ENCODE results near the gene RPS14.

RPS14 gene
- 660 to 827 reads per million in 2 donors for total RNA-seq

GRCh38 chr5:150449517-150450339, at the start of gene RPS14:
Gene RPS14 (minus strand): TSS chr5:150449739. CDS start chr5:150447733, 2,006 bp downstream.
- DNase-seq, result peak; percentile 75

- no peak for DNase-seq
Observed at GRCh38 chr5:150498971-150499370, 49.4 kb upstream of the RPS14 start.

GRCh38 chr5:150498501-150498900, 49.0 kb upstream of the RPS14 start:
- DNase-seq, result no peak

GRCh38 chr5:150497989-150498317, 48.4 kb upstream of the RPS14 start:
- DNase-seq, result no peak

- DNase-seq, result no peak
Observed at GRCh38 chr5:150497274-150497988, 47.9 kb upstream of the RPS14 start.

- no peak for DNase-seq
Observed at GRCh38 chr5:150496534-150496933, 47.0 kb upstream of the RPS14 start.

- no peak for DNase-seq
Observed at GRCh38 chr5:150496098-150496497, 46.6 kb upstream of the RPS14 start.

GRCh38 chr5:150492621-150493020, 43.1 kb upstream of the RPS14 start:
- DNase-seq, result no peak

- DNase-seq, result no peak
Observed at GRCh38 chr5:150491876-150492275, 42.3 kb upstream of the RPS14 start.

GRCh38 chr5:150490754-150491153, 41.2 kb upstream of the RPS14 start:
- no peak for DNase-seq

- no peak for DNase-seq
Observed at GRCh38 chr5:150490296-150490669, 40.7 kb upstream of the RPS14 start.

GRCh38 chr5:150489360-150490295, 40.1 kb upstream of the RPS14 start:
- DNase-seq, result no peak

GRCh38 chr5:150488519-150489359, 39.2 kb upstream of the RPS14 start:
- no peak for DNase-seq

GRCh38 chr5:150487199-150488061, 37.9 kb upstream of the RPS14 start:
- DNase-seq, result no peak

- peak; percentile 20 for DNase-seq
Observed at GRCh38 chr5:150486402-150487198, 37.1 kb upstream of the RPS14 start.

- DNase-seq, result peak; percentile 20
Observed at GRCh38 chr5:150485693-150486401, 36.3 kb upstream of the RPS14 start.

GRCh38 chr5:150484964-150485692, 35.6 kb upstream of the RPS14 start:
- no peak for DNase-seq

- no peak for DNase-seq
Observed at GRCh38 chr5:150481972-150482406, 32.5 kb upstream of the RPS14 start.

GRCh38 chr5:150481708-150481965, 32.1 kb upstream of the RPS14 start:
- DNase-seq, result no peak

All from activated gamma-delta T cell (primary cell).